ENCODE measurements around the gene CELSR1.

- TF ChIP-seq CTCF (IDR thresholded peaks at IDR 0.05) (no peak), POLR2AphosphoS5 (IDR thresholded peaks at IDR 0.05) (no peak), POLR2A (IDR thresholded peaks at IDR 0.05) (no peak)
Observed at GRCh38 chr22:46587061-46587460, 49.6 kb upstream of the CELSR1 start.
